Right atrium auricular region (tissue), 2 donors: Measurements from ENCODE around the gene ERGIC1. TPM values are rescaled to one million over a fixed set of nuclear protein-coding genes. Genes with fewer than 3 reads are reported as not detected.

Experiments
- DNase-seq: peaks from one replicate; pipeline ENCODE4 v3.0.0-alpha.2; 2019; ENCODE audit warnings: low spot score
- H3K27ac ChIP-seq, 2 donors: fragments of 200-600 bp; sonication (generic); 1 replicate in 1 of 2; 2 replicates in 1 of 2; pipeline ENCODE4 v1.5.1; 2016 to 2019
- H3K27me3 ChIP-seq, 2 donors: fragments of 200-600 bp; sonication (generic); one replicate each; pipeline versions ENCODE4 v1.5.1 to v1.6.0; 2017 to 2019
- H3K36me3 ChIP-seq: fragments of 200-600 bp; sonication (generic); one replicate; pipeline ENCODE4 v1.5.1; 2016
- H3K4me1 ChIP-seq, 2 donors: fragments of 200-600 bp; sonication (generic); one replicate each; pipeline versions ENCODE4 v1.5.1 to v1.6.0; 2017 to 2019
- H3K4me3 ChIP-seq, 2 donors: fragments of 200-600 bp; sonication (generic); 1 replicate in 1 of 2; 2 replicates in 1 of 2; pipeline ENCODE4 v1.5.1; 2017 to 2019; ENCODE audit warnings: mild to moderate bottlenecking in 1 of 2, moderate library complexity in 1 of 2
- H3K9me3 ChIP-seq, 2 donors: fragments of 200-600 bp; sonication (generic); one replicate each; pipeline ENCODE4 v1.5.1; 2019
- total RNA-seq, 2 donors: library from RNA; depleted of rRNA; stranded (reverse); fragments of >200 nt; gene quantifications; one replicate each; pipeline ENCODE4 v1.1.0, GENCODE V29; 2016
- TF ChIP-seq, protein P1 (sequence below), 2 donors: fragments of 200-600 bp; sonication (generic); IDR thresholded peaks; one replicate each; pipeline ENCODE4 v1.5.1; 2019; ENCODE audit warnings: antibody characterized with exemption in 2 of 2

ERGIC1 gene
- total RNA-seq, 2 donors from 2014 or later = 70.7 to 113 TPM

DNA sequence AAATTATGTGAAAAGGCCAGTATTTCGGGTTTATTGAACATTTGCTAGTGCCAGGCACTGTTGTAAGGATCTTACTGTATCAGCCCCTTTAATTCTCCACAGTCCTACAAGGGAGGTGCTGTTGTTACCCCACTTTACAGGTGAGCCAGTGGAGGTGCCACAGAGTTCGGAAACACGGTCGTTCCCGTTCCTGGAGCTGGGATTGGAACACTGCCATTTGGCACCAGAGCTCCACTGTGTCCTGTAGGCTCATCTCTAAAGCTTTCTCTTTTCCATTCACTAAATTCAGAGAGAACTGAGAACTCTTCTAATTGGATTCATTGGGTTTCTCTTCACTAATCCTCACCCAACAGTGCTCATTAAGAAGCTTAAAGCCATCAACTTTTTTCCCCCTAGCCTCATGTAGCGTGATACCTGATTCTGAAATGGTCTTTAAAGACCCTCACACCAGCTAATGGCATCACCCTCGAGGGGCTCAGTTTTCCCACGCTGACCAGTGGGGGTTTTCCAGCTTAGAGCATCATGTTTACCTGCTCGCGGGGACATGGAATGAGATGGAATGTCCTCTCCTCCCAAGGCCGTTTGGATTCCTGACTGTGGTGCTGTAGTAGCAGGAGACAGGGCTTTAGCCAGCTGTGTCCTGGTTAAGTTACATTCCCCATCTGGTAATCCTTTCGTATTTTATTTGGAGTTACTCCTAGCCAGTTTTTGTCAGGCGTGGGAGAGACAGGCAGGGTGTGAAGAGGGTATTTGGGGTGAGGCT is 5.8 kb downstream of the ERGIC1 start:
- Histone ChIP-seq H3K9me3 (no peaks in the 10 kb centered on the region), H3K4me3 (no peak overlapping the region), H3K27me3 (no peaks in the 10 kb centered on the region), H3K27ac (peak overlapping the region; percentile 46 to 63), H3K36me3 (no peaks in the 10 kb centered on the region), H3K4me1 (peaks cover 0 to 44% of the 10 kb centered on the region in 2 donors)
- TF ChIP-seq, protein P1, sequence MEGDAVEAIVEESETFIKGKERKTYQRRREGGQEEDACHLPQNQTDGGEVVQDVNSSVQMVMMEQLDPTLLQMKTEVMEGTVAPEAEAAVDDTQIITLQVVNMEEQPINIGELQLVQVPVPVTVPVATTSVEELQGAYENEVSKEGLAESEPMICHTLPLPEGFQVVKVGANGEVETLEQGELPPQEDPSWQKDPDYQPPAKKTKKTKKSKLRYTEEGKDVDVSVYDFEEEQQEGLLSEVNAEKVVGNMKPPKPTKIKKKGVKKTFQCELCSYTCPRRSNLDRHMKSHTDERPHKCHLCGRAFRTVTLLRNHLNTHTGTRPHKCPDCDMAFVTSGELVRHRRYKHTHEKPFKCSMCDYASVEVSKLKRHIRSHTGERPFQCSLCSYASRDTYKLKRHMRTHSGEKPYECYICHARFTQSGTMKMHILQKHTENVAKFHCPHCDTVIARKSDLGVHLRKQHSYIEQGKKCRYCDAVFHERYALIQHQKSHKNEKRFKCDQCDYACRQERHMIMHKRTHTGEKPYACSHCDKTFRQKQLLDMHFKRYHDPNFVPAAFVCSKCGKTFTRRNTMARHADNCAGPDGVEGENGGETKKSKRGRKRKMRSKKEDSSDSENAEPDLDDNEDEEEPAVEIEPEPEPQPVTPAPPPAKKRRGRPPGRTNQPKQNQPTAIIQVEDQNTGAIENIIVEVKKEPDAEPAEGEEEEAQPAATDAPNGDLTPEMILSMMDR (IDR thresholded peaks at IDR 0.05) = no peak
- DNase-seq = no peak

DNA sequence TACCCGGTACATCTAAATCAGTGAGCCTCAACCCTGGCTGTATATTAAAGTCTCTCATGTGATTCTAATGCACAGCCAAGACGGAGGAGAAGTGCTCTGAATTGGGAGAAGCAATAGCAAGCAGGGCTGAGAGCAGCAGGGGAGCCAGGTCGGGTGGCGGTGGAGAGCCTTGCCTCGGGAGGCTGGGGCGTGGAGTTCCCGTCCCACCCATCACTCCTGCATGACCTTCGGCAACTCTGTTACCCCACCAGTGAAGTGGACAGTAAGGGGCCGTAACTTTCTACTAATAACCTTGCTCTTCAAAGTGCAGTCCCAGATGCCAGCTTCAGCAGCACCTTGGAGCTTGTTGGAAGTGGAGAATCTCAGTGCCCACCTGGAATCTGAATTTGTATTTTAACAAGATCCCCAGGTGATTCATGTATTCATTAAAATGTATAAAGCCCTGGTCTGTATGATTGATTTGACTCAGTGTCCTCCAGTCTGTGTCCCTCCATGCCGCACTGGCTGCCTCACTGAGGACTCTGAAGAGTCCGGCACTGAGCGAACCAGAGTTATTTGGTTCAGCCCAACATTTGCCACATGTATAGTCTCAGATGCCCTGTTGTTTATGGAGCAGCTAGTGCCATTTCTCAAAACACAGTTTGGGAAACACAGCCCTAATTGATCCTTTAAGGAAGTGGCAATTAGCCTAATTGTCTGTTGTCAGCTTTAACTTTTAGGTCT is 6.5 kb downstream of the ERGIC1 start:
- Histone ChIP-seq H3K9me3 (no peaks in the 10 kb centered on the region), H3K27ac (peak overlapping the region; percentile 46 to 63), H3K36me3 (no peaks in the 10 kb centered on the region), H3K4me3 (no peak overlapping the region), H3K27me3 (no peaks in the 10 kb centered on the region), H3K4me1 (peaks cover 0 to 37% of the 10 kb centered on the region in 2 donors)
- no peak for DNase-seq
- TF ChIP-seq, protein P1 (IDR thresholded peaks at IDR 0.05) = no peak

DNA sequence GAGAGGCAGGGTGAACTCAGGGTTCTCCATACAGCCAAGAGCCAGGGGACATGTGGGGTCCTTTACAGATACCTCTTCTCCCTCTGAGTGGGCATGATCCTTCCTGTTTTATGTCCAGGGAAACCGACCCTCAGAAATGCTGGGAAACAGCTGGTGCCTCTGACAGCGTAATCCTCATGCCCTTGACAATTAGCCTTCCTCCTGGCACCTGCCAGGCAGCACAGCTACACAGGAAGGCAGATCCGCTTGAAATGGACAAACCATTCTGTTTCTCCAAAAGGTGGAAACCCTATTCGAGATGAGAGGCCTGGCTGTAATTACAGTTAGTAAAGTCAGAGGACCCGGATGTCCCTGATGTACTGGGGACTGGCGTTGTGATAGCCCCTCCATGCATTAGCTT is 7.2 kb downstream of the ERGIC1 start:
- DNase-seq = no peak
- Histone ChIP-seq H3K27me3 (no peaks in the 10 kb centered on the region), H3K9me3 (no peaks in the 10 kb centered on the region), H3K27ac (peak overlapping the region in 1 of 2 donors; percentile 46), H3K36me3 (no peaks in the 10 kb centered on the region), H3K4me3 (no peak overlapping the region), H3K4me1 (peaks cover 0 to 30% of the 10 kb centered on the region in 2 donors)
- TF ChIP-seq, protein P1 (IDR thresholded peaks at IDR 0.05) = no peak

DNA sequence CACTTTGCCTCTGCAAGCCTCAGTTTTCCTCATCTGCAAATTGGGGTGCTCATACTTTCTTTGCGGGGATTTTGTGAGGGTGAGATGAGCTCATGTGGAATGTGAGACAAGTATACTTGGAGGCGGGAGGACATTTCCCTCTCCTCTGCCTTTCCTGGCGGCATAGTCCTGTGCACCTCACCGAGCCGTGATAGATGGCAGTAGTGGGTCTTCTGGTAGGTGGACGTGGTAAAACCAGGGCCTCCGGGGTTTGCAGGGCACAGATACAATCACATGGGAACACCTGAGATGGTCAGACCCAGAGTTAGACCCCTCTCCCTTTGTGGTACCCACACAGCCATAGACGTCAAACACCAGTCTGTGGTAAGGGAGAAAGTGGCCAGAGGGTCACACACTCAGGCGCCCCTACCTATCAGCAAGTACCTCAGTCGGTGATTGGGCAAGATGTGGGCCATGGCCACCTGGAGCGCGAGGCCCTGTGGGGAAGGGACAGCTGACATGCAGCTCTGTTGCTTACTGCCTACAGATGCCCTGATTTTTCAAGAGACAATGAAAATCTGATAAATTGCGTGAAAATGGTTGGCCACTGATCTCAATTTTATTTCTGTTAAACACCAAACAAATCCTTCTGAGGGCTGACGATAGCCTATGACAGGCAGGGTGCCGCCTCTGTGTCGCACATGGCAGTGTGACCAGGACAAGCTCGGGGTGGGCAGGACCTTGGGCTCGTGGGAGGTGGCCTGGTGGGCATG is 9.9 kb downstream of the ERGIC1 start:
- H3K27me3 ChIP-seq = no peaks in the 10 kb centered on the region
- H3K4me1 ChIP-seq = peaks cover 0 to 19% of the 10 kb centered on the region in 2 donors
- DNase-seq = no peak
- H3K9me3 ChIP-seq = no peaks in the 10 kb centered on the region
- H3K36me3 ChIP-seq = no peaks in the 10 kb centered on the region
- H3K4me3 ChIP-seq = no peak overlapping the region
- no peak overlapping the region for H3K27ac ChIP-seq
- TF ChIP-seq, protein P1 (IDR thresholded peaks at IDR 0.05) = no peak

- TF ChIP-seq, protein P1 (IDR thresholded peaks at IDR 0.05) = no peak
- Histone ChIP-seq H3K27me3 (no peaks in the 10 kb centered on the region), H3K27ac (no peak overlapping the region), H3K36me3 (no peaks in the 10 kb centered on the region), H3K4me3 (no peak overlapping the region), H3K9me3 (no peaks in the 10 kb centered on the region), H3K4me1 (peaks cover 0 to 24% of the 10 kb centered on the region in 2 donors)
- DNase-seq = no peak
Observed at GRCh38 chr5:172844577-172844838, 10.5 kb downstream of the ERGIC1 start.
